Measurements from ENCODE around the gene UGT1A10. TPM values are rescaled to one million over a fixed set of nuclear protein-coding genes. Genes with fewer than 3 reads are reported as not detected.
A peak's percentile ranks its signal among the peaks of the same experiment; 100 is the strongest.
"Not testable (repeated sequence)": the region's sequence is repeated elsewhere in the genome, so short reads cannot be mapped to it uniquely, and the experiment has no call there.

UGT1A10 gene
- total RNA-seq, 1 experiment from 2014 or later, result not detected

DNA sequence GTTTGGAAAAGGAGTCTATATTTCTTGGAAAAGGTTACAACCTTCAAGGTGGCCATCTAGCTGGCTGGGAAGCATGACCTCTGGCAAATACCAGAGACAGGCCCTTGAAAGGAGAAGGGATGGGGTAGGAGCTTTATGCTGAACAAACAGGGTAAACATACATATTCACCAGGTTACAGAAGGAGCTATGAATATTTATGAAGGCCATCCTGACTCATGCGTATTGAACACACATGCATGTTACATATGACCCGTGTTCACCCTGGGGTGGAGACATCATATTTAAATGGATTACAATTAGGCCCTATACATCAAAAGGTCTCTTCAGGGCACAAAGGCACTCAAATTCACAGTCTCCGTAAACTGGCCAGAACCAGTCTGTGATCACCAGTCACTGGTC lies 19.7 kb downstream of the UGT1A10 start:
- DNase-seq (ENCODE audit: low read depth), result not testable (repeated sequence)

DNA sequence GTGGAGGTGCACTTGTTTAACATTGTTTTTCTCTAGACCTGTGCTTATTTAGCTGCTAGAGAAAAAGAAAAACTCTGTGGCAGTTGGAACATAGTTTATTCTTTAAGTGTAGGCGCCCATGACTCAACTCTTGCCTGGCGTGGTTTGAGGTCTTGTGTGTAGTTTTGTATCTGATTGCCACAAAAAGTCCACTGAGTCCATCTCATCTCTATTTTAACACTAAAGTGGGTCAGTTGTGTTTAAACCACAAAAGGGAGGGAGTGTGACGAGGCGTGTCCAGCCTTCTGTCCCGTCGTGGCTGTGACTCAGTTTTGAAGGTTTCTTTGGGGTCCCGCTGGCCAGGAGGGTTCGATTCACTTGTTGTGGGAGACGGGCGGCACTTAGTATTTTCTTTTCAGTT lies 20.2 kb downstream of the UGT1A10 start:
- no peak for DNase-seq (ENCODE audit: low read depth)

DNA sequence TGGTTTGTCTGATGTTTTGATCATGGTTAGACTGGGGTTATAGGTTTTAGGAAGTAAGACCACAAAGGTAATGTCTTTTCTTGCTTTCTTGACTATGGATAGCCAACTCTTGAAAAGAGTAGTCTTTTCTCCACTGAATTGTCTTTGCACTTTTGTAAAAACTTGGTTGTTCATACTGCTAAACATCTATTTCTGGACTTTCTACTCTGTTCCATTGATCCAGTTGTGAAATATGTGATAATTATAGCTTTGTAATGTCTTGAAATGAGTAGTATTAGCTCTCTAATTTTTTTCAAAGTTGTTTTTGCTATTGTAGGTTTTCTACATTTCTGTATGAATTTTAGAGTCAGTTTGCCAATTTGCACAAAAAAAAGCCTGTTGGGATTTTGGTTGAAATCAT lies 22.4 kb downstream of the UGT1A10 start:
- no peak for DNase-seq (ENCODE audit: low read depth)

- no peak for DNase-seq (ENCODE audit: low read depth)
These were observed 27.7 kb downstream of the UGT1A10 start for GRCh38 chr2:233663911-233664310.

GRCh38 chr2:233668605-233669260 lies 32.5 kb downstream of the UGT1A10 start:
- DNase-seq (ENCODE audit: low read depth), result no peak

DNA sequence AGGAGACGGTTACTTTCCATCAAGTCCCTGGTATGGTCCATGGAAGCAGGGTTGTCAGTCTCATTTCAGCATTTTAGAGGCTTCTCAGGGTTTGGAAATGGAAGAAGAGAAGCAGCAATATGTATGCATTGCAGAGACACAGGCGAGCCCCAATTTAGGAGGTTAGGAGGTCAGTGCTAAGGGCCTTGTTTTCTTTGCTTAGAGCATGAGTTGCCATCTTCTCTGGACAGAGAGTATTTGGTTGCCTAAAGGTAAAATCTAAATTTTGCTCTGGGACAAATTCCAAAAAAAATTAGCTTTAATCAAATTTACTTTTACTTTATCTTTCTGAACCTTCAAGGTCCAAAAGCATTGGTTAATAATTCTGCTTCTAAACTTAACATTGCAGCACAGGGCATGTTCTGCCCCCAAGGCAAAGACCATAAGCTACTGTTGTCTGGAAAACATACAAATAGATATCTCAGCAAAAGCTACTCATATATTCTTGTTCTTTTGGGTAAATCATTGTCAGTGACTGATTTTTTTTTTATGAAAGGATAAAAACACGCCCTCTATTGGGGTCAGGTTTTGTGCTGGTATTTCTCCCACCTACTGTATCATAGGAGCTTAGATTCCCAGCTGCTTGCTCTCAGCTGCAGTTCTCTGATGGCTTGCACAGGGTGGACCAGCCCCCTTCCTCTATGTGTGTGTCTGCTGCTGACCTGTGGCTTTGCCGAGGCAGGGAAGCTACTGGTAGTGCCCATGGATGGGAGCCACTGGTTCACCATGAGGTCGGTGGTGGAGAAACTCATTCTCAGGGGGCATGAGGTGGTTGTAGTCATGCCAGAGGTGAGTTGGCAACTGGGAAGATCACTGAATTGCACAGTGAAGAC lies 35.3 kb downstream of the UGT1A10 start, which contains the start of gene UGT1A9:
Gene UGT1A9, plus strand, starts transcription at position 609 of the 872 bp plus-strand sequence. Its CDS starts 37 bp downstream, at position 646.
- DNase-seq (ENCODE audit: low read depth), result no peak

DNA sequence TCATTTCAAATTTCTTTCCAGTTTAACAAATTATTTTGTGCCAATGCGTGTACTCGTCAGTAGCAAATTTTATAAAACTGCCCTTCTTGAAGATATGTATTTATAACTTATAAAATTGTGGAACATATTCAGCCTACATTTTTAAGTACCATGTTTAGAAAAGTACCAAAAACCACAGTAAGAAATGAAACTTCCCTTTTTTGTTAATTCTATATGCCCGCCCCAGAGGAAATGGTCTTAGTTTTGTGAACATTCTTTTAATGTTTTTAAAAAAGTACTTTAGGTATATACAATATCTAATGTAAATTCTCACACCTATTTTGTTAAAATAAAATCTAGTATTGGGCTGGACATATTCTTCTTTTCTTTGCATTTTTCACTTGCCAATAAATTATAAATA lies 36.6 kb downstream of the UGT1A10 start:
- DNase-seq (ENCODE audit: low read depth), result no peak

DNA sequence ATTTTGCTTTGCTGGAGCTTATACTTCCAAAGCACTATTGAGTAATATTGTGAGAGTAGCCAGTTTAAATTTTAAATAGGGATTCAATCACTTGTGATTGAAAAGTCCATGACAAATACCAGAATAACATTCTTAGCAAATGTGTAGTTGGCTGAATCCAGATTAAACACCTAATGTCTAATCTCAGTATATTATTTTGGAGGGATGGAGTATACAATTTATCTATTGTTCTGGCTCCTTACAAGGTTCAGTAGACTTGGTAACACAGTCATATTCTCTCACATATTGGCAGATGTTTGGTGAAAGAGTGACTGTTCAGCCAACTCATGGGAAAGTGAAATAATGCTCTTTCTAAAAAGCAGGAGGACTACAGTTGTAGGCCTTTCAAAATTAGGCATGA lies 37.6 kb downstream of the UGT1A10 start:
- DNase-seq (ENCODE audit: low read depth), result no peak

GRCh38 chr2:233674314-233674713 lies 38.1 kb downstream of the UGT1A10 start:
- DNase-seq (ENCODE audit: low read depth), result no peak

DNA sequence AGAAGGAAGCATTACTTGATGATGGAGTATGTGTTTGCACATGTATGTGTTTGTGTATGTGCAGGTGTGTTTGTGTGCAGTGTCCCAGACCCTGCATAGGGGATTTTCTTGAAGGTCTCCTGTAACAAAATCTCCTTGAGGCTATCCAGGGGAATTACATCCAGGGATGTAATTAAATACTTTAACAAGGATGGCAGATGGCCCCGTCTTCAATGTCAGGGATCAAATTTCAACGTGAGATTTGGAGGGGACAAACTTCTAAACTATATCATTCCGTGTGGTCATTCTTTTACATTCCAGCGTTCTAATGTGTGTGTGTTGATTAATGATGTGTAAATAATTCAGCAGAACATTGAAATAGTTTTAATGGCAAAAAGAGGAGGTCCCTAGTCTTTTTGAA lies 38.7 kb downstream of the UGT1A10 start:
- no peak for DNase-seq (ENCODE audit: low read depth)

DNA sequence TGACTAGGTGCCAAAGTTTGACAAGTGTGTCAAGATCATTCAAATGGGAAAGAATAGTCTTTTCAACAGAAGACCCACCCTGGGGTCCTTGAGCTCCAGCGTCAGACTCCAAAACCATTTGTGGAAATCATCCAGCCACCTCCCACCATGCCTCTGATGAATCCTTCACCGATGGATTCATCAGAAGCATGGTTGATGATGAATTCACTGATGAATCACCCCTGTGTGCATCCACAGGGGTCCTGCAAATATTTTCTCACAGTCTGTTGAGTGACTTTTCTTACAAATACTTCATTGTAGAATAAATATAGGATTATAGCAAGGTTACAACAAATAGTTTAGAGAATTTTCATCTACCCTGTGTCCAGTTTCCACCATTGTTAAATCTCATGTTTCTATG lies 39.8 kb downstream of the UGT1A10 start:
- peak; percentile 26 for DNase-seq (ENCODE audit: low read depth)

DNA sequence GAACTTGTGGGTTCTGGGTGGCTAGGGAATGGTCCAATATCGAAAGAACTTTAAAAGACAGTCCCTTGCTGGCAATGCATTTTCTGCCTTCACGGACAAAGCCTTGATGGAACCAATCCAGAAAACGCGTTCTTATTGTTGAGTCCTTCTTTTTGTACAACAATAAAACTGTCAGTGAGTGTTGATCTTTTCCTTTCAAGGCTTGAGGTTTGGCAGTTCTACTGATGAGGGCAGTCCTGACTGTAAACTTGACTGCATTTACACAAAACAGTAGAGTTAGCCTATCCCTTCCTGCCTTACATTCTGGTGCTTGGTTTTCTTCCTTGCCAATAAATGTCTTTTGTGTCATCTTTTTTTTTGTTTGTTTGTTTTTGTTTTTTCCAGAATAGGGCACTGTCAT lies 42.9 kb downstream of the UGT1A10 start:
- DNase-seq (ENCODE audit: low read depth), result peak; percentile 51

- no peak for DNase-seq (ENCODE audit: low read depth)
These were observed 44.3 kb downstream of the UGT1A10 start for GRCh38 chr2:233680361-233681045.

- no peak for DNase-seq (ENCODE audit: low read depth)
These were observed 45.4 kb downstream of the UGT1A10 start, which contains the start of gene UGT1A7 for GRCh38 chr2:233681521-233682099. Gene UGT1A7, plus strand, starts transcription at chr2:233681901. Its CDS starts 37 bp downstream, at chr2:233681938.

DNA sequence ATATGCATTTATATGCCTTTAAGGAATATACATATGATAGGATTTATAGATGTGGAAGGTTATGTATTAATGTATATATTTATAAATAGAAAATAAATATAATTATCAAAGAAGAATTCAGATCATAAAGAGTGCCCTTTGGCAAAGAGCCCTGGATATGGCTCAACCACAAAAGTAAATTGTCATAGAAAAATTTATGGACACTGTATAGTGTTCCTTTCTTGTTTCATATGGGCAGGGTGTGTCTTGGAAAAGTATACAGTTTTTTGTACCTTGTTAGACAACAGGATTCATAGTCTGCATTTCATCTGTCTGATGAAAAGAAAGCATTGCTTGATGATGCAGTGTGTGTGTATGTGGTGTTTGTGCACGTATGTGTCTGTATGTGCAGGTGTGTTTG lies 48.4 kb downstream of the UGT1A10 start:
- DNase-seq (ENCODE audit: low read depth), result no peak

DNA sequence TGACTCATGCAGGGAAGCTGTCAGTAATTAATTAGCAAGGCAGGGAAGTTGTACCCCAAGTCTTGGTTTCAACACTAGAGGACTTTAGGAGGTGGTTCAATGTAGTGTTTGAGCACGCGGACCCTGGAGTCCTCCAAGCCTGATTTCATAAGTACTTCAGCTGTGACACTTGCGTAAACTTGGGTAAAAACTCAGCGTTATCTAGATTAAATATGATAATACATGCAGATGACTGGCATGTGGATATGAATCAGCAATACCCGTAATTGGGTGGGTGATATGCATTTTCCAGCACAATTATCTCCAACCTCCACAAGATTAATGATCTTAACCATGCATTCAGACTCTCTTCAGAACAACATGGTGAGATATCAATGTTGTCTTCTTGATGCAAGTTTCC lies 50.7 kb downstream of the UGT1A10 start:
- DNase-seq (ENCODE audit: low read depth), result peak; percentile 15

DNA sequence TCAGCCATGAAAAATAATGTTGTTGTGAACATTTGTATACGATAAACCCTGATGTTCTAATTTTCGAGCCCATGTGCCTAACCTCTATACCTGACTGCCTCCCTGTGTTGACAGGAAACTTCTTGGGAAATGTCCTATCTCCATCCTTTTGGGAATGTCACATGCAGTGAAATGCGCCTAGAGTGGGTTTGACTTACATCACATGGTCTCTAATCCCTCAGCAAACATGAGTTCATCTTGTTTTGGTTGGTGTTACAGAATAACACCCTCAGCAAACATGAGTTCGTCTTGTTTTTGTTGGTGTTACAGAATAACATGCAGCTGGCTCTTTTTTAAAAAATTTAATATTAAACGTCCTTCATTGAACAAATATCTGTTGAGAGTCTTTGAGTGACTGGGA lies 52.1 kb downstream of the UGT1A10 start:
- DNase-seq (ENCODE audit: low read depth), result no peak

GRCh38 chr2:233689031-233689430 lies 52.8 kb downstream of the UGT1A10 start:
- DNase-seq (ENCODE audit: low read depth), result no peak

GRCh38 chr2:233689501-233689900 lies 53.3 kb downstream of the UGT1A10 start:
- no peak for DNase-seq (ENCODE audit: low read depth)

DNA sequence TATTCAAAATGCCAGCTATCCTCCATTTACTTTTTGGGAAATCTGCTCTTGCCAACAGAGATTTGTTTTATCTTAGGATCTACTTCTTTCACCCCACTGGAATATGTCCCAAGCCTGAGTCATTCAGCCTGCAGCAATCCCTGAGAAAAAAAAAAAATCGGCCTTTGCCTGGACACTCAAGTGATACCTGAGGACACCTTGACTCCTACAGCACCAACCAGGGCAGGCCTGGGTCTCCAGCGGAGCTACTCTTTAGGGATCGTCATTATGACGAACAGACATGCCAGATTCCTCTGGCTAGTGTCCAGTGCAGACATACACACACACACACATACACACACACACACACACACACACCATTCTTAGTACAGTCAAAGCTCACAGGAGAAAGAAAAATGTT lies 54.2 kb downstream of the UGT1A10 start:
- peak; percentile 86 for DNase-seq (ENCODE audit: low read depth)

DNA sequence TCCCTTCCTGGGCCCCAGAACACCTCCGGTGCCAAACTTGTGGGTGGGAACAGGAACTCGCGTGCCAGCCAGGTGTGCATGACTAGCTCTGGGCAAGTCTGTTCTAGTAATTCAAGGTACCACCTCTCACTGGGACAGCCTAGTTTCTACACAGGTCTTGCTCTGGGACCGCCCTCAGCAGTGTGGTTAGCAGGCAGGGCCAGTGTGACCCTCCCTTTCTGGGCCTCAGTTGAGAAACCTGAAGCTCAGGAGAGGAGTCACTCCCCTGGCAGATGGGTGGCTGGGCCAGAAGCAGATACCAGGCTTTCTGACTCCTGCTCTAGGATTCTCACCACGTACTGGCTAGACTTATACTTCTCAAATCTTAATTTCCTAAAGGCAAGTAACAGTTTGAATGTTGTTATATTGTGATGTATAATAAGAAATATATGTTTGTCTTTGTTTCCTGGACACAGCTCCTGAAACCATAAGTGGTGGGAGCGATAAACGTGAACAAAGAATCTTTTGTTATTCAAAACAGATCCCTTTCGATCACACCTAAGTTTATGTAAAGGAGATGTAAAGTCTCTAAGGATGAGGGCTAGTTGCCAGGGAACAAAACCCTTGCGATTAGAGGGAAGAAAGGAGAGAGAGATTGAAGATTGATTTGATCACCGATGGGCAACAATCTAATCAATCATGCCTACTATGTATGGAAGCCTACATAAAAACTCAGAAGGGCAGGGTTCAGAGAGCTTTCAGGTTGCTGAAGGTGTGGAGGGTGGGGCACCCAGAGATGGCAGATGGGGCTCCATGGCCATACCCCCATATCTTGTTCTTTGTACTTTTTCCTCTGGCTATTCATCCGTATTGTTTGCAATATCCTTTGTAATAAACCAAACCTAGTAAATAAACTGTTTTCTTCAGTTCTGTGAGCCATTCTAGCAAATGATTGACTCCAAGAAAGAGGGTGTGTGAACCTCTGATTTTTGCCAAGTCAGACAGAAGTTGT lies 55.5 kb downstream of the UGT1A10 start:
- DNase-seq (ENCODE audit: low read depth), result no peak

All from M059J (cell line).